Stromal cell of bone marrow (primary cell): ENCODE measurements around the gene FLRT2.

Source experiments
- DNase-seq: peaks from one replicate; pipeline ENCODE4 v3.0.0-alpha.2; 2012; ENCODE audit warnings: low read depth

Gene FLRT2

GRCh38 chr14:85531141-85531586, 1.2 kb downstream of the FLRT2 start:
- no peak for DNase-seq

- no peak for DNase-seq
Observed at GRCh38 chr14:85531587-85532373, 1.8 kb downstream of the FLRT2 start.

- no peak for DNase-seq
Observed at GRCh38 chr14:85532374-85533022, 2.6 kb downstream of the FLRT2 start.

- DNase-seq = peak; percentile 83
Observed at GRCh38 chr14:85533023-85533860, 3.3 kb downstream of the FLRT2 start.

DNA sequence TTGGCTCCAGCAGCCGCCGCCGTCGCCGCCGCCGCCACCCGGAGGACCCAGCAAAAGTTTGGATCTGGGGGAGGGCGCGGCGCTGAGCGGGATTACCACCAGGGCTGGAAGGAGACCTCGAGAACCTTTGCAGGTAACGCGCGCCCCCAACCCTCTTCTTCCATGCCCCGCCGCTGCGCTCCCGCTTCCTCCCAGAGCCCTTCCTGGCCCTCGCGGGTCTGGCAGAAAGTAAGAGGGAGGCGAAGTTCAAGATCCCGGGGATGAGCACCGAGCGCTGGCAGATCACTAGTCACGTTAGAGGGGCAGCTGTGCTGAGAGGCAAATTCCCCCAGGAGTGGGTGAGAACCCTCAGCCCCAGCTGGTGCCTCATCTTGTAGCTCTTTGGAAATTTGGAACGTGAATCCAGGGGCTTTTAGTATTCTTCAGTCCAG, 3.9 kb downstream of the FLRT2 start:
- no peak for DNase-seq

DNA sequence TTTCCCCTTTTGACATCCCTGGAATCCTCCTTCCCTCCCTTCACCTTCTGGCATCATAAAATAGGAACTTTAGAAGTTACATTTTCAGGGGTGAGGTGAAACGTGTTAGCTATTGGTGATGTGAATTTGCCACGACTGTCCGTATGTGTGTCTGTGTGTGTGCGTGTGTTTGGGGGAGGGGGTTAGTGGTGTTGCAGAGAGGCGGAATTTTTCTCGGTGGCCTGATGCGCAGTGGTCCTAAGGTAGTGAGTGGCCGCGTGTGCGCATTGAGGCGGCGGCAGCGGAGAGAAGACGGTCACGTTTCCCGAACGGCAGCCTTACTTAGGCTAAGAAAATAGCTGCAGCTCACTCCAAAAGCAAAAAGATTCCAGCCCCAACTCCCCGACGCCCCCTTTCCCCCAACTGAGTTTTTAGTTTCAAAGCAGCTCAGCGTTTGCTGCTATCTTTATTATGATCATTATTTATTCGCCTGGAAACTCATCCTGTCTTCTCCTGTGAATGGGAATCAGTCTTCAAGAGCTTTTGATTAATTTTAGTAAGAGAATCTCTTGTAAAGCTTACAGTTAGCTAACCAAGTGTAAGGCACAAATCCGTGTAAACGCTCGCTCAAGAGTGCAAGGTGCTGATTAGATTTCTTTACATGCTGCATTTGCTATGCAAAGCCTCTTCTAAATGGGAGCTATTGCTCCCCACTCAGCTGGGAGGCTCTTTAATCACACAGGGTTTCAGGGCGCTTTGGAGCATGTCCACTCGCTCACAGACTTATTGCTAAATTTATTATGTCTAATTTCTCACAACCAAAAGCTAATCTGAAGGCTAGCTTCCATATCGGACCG, 4.7 kb downstream of the FLRT2 start:
- DNase-seq = no peak

GRCh38 chr14:85535321-85535720, 5.4 kb downstream of the FLRT2 start:
- no peak for DNase-seq

GRCh38 chr14:85535991-85536832, 6.3 kb downstream of the FLRT2 start:
- DNase-seq = peak; percentile 64

DNA sequence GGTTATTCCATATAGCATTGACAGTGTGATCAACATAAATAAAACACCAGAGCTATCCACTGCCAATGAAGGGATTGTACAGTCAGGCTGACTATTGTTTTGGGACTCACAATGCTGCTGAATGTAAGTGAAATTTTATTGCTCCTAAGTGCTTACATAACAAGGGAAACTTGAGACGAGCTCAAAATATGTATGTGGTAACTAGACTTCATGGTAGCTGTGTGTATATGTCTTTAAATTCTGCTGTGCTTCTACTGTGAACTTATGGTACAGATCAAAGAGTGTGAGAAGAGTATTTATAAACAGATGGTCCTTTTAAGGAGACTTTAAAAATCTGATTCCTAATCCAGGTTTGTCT, 6.9 kb downstream of the FLRT2 start:
- no peak for DNase-seq

- DNase-seq = no peak
Observed at GRCh38 chr14:85537526-85537925, 7.6 kb downstream of the FLRT2 start.

DNA sequence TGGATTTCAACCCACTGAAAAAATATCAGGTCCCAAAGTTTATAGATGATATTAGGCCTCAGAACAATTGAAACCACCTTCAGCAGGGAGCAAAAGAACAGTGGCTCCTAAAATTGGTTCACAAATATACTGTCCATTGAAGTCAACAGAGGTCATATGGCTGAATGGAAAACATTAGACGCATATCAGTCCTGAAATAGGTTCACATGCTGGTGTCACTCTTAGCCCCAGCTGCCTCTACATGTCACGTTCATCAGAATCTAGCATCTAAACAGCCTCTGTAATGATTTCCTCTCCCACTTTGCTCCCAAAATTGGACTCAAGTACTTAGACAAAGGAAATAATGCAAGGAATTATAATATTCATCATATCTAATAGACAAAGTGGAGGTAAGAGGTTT, 8.7 kb downstream of the FLRT2 start:
- DNase-seq = no peak

GRCh38 chr14:85539510-85539909, 9.6 kb downstream of the FLRT2 start:
- no peak for DNase-seq

GRCh38 chr14:85542623-85543022, 12.7 kb downstream of the FLRT2 start:
- DNase-seq = no peak

DNA sequence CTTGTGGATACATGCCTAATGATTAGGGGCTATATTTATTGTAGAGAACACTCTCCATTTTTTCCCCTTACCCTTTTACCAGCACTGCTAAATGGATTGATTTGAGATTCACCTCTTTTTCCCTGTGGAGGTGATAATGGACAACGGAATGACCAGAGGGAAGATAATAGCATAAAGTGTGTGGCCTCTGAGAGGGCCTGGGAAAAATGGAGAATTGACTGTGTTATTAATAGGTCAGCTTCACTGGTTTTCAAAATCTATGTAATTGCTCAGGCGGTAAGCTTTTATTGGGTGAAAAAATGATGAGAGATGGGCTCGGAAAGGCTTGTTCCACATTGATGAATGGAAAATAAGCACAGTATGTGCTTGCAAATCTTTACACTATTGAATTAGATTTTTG, 15.8 kb downstream of the FLRT2 start:
- no peak for DNase-seq

- DNase-seq = no peak
Observed at GRCh38 chr14:85546390-85546789, 16.4 kb downstream of the FLRT2 start.

GRCh38 chr14:85549697-85550096, 19.8 kb downstream of the FLRT2 start:
- no peak for DNase-seq

DNA sequence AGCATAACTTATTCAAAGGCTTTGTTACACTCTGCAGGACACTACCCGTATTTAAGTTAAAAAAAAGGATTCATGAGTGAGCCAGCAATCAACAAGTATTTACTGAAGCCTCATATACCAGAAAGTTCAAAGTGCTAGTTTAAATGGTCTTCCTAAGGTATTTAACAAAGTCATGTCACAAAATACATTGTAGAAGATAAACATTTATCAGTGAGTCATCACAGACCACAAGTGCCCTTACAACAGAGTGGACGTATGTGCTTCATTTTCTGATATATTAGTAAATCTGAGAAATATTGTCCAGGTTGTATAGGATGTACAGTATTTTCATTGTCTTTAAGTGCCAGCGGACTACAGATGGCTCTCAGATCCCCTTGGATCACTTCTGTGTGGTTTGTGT, 24.2 kb downstream of the FLRT2 start:
- DNase-seq = no peak

DNA sequence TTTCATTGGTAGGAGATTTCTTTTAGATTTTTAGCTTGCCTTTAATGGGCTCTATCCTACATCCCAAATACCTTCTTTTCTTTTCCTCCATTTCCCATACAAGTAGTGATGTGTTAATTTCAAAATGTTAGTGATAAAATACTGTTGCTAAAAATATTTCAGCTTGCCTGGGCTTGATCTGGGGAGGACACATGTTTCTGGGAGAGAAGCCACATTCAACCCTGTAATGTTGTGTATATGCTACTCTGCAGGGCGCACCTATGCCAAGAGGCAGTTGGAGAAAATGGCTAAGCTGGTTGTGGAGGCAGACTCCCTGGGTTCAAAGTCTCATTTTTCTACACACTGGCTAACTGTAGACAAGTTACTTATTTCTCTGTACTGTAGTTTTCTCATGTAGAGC, 26.3 kb downstream of the FLRT2 start:
- DNase-seq = no peak

DNA sequence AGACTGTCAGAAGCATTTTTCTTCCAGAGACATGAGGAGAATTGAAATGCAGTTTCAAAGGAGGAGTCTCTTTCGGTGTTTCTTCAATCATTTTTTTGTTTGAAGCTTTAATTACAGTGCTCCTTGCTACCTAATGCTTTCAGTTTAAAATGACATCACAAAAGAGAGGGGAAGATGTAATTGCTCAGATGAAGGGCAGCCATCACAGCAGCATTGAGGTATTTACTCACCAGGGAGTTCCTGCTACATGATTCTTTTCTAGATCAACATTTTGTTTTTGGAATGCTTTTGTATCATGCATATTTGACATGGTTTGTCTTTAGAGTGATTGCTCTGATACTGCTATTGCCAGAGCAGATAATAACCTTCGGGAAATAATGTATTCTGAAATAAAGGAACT, 28.6 kb downstream of the FLRT2 start:
- no peak for DNase-seq

DNA sequence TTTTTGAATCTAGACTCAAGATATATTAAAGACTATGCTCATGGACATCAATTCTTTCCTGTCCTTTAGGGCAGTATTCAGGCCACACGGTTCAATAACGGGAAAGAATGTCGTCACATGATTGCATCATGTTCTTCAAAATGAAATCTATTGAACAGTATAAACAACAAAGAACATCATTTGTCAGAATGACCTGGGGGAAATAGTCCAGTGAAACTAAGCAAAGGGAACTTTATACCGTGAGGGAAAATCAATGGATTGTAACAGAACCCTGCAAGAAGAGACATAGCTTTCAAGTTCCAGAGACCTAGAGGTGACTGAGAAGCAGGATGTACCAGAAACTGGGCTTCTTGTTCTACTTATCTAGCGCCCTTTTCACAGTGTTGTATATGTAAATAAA, 32.7 kb downstream of the FLRT2 start:
- DNase-seq = no peak
